Tibial nerve (tissue), 4 donors: ENCODE results near the gene DHFR.

Experiments used
- CTCF ChIP-seq, 5 experiments: fragments of 200-600 bp in 3 of 5; fragments of 450-650 bp in 2 of 5; sonication (generic) in 3 of 5; IDR thresholded peaks; one replicate each; pipeline ENCODE4 v1.5.1; 2016 to 2019; ENCODE audit warnings: antibody characterized with exemption in 5 of 5, mild to moderate bottlenecking in 3 of 5, moderate library complexity in 2 of 5
- EP300 ChIP-seq, 2 donors: sonication (generic); formaldehyde crosslinking; IDR thresholded peaks; one replicate each; pipeline ENCODE4 v1.6.1; 2017; ENCODE audit warnings: antibody characterized with exemption in 2 of 2, mild to moderate bottlenecking in 1 of 2
- POLR2A ChIP-seq, 2 donors: fragments of 450-650 bp; IDR thresholded peaks; one replicate each; pipeline ENCODE4 v1.6.1; 2017; ENCODE audit warnings: antibody characterized with exemption in 2 of 2, mild to moderate bottlenecking in 2 of 2, moderate library complexity in 2 of 2

DNA sequence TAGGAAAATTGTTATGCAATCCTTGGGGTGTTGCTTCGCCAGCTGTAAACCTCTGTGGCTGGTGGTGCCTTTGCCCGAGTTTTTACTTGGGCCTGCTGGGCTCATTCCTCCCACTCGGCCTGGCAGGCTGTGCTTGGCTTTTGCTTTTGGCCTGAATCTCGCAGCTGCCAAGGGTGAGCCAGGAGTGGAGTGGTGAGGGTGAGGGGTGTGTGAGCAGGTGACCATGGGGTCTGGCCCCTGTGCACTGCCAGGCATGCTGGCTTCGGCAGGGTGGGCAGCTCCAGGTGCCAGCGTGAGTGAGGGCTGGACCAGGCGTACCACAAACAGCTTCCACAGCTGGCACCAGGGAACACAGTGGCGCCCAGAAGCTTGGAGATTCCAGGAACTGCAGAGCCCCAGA is 12.6 kb upstream of the DHFR start:
- no peak for TF ChIP-seq CTCF (IDR thresholded peaks at IDR 0.05)
- TF ChIP-seq POLR2A (IDR thresholded peaks at IDR 0.05) = no peak
- TF ChIP-seq EP300 (IDR thresholded peaks at IDR 0.05) = no peak
